Measurements from ENCODE around the gene PLEK. TPM values are rescaled to one million over a fixed set of nuclear protein-coding genes. Genes with fewer than 3 reads are reported as not detected.
"Not testable (repeated sequence)": the region's sequence is repeated elsewhere in the genome, so short reads cannot be mapped to it uniquely, and the experiment has no call there.

Gene PLEK
- total RNA-seq, 3 donors from 2014 or later = 4.8 to 16.0 (median 13.8) TPM

DNA sequence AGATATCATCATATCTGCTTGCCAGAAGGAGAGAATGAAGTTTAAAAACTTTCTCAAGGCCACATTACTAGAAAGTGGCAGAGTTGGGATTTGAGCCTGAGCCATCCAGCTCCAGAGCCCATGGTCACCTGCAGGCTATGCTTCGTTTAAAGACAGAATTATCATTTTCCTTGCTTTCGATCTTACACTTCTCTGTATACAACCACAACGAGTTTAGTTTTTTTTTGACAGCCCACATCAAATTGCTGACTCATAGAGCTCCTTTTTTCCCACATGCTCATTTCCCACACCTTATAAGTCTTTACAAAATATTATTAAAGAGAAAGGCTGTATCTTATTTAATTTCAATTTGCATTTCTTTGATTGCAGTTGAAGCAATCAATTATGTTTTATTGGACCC is 6.5 kb downstream of the PLEK start:
- intact Hi-C loops (cut with DNase I, micrococcal nuclease) = loop anchor here in 1 of 2 donors (10.0 kb wide), 1 partner anchor 53 kb away; no protein-coding TSS in a partner anchor
- ATAC-seq (peak; percentile 35), DNase-seq (no peak)

GRCh38 chr2:68372485-68372884 is 7.4 kb downstream of the PLEK start:
- Histone ChIP-seq H3K36me3 (ENCODE audit: low read depth) (no peaks in the 10 kb centered on the region), H3K9me3 (no peaks in the 10 kb centered on the region), H3K4me1 (ENCODE audit: low read depth) (no peaks in the 10 kb centered on the region), H3K4me3 (no peak overlapping the region)
- DNase-seq (no peak), ATAC-seq (no peak)
- TF ChIP-seq, protein P1, sequence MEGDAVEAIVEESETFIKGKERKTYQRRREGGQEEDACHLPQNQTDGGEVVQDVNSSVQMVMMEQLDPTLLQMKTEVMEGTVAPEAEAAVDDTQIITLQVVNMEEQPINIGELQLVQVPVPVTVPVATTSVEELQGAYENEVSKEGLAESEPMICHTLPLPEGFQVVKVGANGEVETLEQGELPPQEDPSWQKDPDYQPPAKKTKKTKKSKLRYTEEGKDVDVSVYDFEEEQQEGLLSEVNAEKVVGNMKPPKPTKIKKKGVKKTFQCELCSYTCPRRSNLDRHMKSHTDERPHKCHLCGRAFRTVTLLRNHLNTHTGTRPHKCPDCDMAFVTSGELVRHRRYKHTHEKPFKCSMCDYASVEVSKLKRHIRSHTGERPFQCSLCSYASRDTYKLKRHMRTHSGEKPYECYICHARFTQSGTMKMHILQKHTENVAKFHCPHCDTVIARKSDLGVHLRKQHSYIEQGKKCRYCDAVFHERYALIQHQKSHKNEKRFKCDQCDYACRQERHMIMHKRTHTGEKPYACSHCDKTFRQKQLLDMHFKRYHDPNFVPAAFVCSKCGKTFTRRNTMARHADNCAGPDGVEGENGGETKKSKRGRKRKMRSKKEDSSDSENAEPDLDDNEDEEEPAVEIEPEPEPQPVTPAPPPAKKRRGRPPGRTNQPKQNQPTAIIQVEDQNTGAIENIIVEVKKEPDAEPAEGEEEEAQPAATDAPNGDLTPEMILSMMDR (IDR thresholded peaks at IDR 0.05) = no peak
- intact Hi-C loops (cut with DNase I, micrococcal nuclease) = loop anchor here in 1 of 2 donors (10.0 kb wide), 1 partner anchor 52 kb away; no protein-coding TSS in a partner anchor

More for the DNA sequence above, 6.5 kb downstream of the PLEK start:
- H3K36me3 ChIP-seq (ENCODE audit: low read depth) = no peaks in the 10 kb centered on the region
- no peaks in the 10 kb centered on the region for H3K4me1 ChIP-seq (ENCODE audit: low read depth)
- no peak overlapping the region for H3K4me3 ChIP-seq
- no peaks in the 10 kb centered on the region for H3K9me3 ChIP-seq
- TF ChIP-seq, protein P1 (IDR thresholded peaks at IDR 0.05) = no peak

DNA sequence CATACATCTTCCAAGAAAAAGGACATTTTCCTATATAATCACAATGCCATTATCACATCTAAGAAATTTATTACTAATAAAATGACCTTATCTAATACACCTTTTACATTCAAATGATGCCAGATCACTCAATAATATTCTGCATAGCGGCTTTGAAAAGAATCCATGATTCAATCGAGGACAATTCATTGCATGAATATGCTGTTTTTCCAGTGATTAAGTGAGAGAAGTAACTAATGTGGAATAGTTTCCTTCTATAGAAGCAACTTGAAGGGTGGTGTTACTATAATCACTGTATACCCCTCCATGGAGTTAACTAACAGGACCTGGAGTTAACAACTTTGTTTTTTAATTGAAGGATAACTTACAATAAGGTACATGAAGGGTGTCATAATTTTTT is 9.1 kb downstream of the PLEK start:
- intact Hi-C loops (cut with DNase I, micrococcal nuclease) = loop anchor here in 1 of 2 donors (10.0 kb wide), 1 partner anchor 51 kb away; no protein-coding TSS in a partner anchor
- TF ChIP-seq, protein P1 (IDR thresholded peaks at IDR 0.05) = no peak

GRCh38 chr2:68375582-68375981 is 10.5 kb downstream of the PLEK start:
- TF ChIP-seq, protein P1 (IDR thresholded peaks at IDR 0.05) = no peak
- ATAC-seq = no peak
- Histone ChIP-seq H3K4me3 (no peak overlapping the region), H3K4me1 (ENCODE audit: low read depth) (no peaks in the 10 kb centered on the region), H3K36me3 (ENCODE audit: low read depth) (no peaks in the 10 kb centered on the region), H3K9me3 (no peaks in the 10 kb centered on the region)
- DNase-seq = no peak
- intact Hi-C loops (cut with DNase I, micrococcal nuclease) = loop anchor here in 1 of 2 donors (10.0 kb wide), 1 partner anchor 49 kb away; no protein-coding TSS in a partner anchor

More for the DNA sequence above, 9.1 kb downstream of the PLEK start:
- no peak for ATAC-seq
- no peaks in the 10 kb centered on the region for H3K9me3 ChIP-seq
- H3K4me1 ChIP-seq (ENCODE audit: low read depth) = no peaks in the 10 kb centered on the region
- H3K36me3 ChIP-seq (ENCODE audit: low read depth) = no peaks in the 10 kb centered on the region
- no peak for DNase-seq
- H3K4me3 ChIP-seq = no peak overlapping the region

DNA sequence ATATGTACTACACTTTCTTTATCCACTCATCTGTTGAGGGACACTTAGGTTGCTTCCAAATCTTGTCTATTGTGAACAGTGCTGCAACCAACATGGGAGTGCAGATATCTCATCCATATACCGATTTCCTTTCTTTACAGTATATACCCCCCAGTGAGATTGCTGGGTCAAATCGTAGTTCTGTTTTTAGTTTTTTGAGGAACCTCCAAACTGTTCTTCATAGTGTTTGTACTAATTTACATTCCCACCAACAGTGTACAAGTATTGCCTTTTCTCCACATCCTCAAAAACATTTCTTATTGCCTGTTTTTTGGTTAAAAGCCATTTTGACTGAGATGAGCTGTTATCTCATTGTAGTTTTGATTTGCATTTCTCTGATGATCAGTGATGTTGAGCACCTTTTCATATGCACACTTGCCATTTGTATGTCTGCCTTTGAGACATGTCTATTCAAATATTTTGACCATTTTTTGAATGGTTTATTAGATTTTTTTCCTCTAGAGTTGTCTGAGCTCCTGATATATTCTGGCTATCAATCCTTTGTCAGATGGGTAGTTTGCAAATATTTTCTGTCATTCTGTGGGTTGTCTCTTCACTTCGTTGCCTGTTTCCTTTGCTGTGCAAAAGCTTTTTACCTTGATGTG is 12.2 kb downstream of the PLEK start:
- Histone ChIP-seq H3K4me1 (ENCODE audit: low read depth) (no peaks in the 10 kb centered on the region), H3K36me3 (ENCODE audit: low read depth) (no peaks in the 10 kb centered on the region), H3K9me3 (no peaks in the 10 kb centered on the region), H3K4me3 (no peak overlapping the region)
- intact Hi-C loops (cut with DNase I, micrococcal nuclease) = loop anchor here in 1 of 2 donors (10.0 kb wide), 1 partner anchor 48 kb away; no protein-coding TSS in a partner anchor
- DNase-seq (no peak), ATAC-seq (no peak)
- TF ChIP-seq, protein P1 (IDR thresholded peaks at IDR 0.05) = no peak

DNA sequence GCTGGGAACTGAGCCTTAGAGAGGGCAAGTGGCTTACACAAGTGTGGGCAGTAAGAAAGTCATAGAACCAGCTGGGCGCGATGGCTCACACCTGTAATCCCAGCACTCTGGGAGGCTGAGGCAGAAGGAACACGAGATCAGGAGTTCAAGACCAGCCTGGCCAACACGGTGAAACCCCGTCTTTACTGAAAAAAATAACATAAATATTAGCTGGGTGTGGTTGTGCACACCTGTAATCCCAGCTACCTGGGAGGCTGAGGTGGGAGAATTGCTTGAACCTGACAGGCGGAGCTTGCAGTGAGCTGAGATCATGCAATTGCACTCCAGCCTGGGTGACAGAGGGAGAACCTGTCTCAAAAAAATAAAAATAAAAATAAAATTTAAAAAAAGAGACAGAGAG is 13.7 kb downstream of the PLEK start:
- H3K36me3 ChIP-seq (ENCODE audit: low read depth); ATAC-seq: not testable (repeated sequence)
- intact Hi-C loops (cut with DNase I, micrococcal nuclease) = loop anchor here in 1 of 2 donors (10.0 kb wide), 1 partner anchor 46 kb away; no protein-coding TSS in a partner anchor

More for the DNA sequence above, 13.7 kb downstream of the PLEK start:
- not testable (repeated sequence) for H3K9me3 ChIP-seq; H3K4me3 ChIP-seq; DNase-seq; H3K4me1 ChIP-seq (ENCODE audit: low read depth)

All from mucosa of descending colon (tissue), 3 donors.